ENCODE results near the gene KRT14. TPM values are rescaled to one million over a fixed set of nuclear protein-coding genes. Genes with fewer than 3 reads are reported as not detected.

Gene KRT14
- total and polyA plus RNA-seq, 2 donors (not counting 3 experiments of a cell fraction or from before 2014, with no cell fraction given), result 0.12 to 0.66 TPM

GRCh38 chr17:41633556-41634199, 47.0 kb upstream of the KRT14 start:
- H3K4me3 ChIP-seq (replicated peaks in 1 of 3; ENCODE audit: insufficient read depth in 1 of 3, low read depth in 1 of 3, low read length in 3 of 3), result no peak overlapping the region
- BruUV-seq (replicated peaks), result no TSS peak
- no peak for TF ChIP-seq JUN (IDR thresholded peaks at IDR 0.05; ENCODE audit: borderline replicate concordance, insufficient read depth, insufficient read length, low read depth)
- TF ChIP-seq EZH2 (IDR thresholded peaks at IDR 0.05; ENCODE audit: borderline replicate concordance, low read depth, low read length, severe bottlenecking), result no peak
- no peak for TF ChIP-seq FOS (IDR thresholded peaks at IDR 0.05; ENCODE audit: borderline replicate concordance, insufficient read depth, low read length)
- TF ChIP-seq MAX (IDR thresholded peaks at IDR 0.05; ENCODE audit: insufficient read depth, insufficient read length), result no peak
- TF ChIP-seq POLR2A (IDR thresholded peaks at IDR 0.05; ENCODE audit: low read depth, low read length), result no peak
- CTCF ChIA-PET, result no interaction called here
- dilution Hi-C loops (cut with MboI; ENCODE audit: extremely low pct_ligation_motif_present, low sequenced_read_pairs) (no loop called here), intact Hi-C loops (cut with micrococcal nuclease) (no loop called here)
- H3K9ac ChIP-seq (replicated peaks; ENCODE audit: extremely low read depth, insufficient read depth, low read length), result no peak overlapping the region
- no peaks in the 10 kb centered on the region for H3K4me1 ChIP-seq (ENCODE audit: control insufficient read depth, extremely low read depth, insufficient read depth, low read length)
- H3K27ac ChIP-seq (ENCODE audit: insufficient read depth, low read depth, low read length), result no peak overlapping the region
- no peaks in the 10 kb centered on the region for H3K27me3 ChIP-seq (ENCODE audit: control insufficient read depth in 2 of 2, insufficient read depth in 2 of 2, low read length in 2 of 2)
- H3K36me3 ChIP-seq (ENCODE audit: control insufficient read depth in 2 of 2, extremely low read depth in 1 of 2, insufficient read depth in 2 of 2, low read length in 2 of 2), result no peaks in the 10 kb centered on the region
- no peaks in the 10 kb centered on the region for H3K9me1 ChIP-seq (replicated peaks; ENCODE audit: control insufficient read depth, extremely low read depth, insufficient read depth, low read length)
- no peaks in the 10 kb centered on the region for H3K79me2 ChIP-seq (ENCODE audit: control insufficient read depth, insufficient read depth, low read length)
- FAIRE-seq (peak; percentile 55), DNase-seq (ENCODE audit: low read depth, low spot score) (no peak)
- H2AFZ ChIP-seq (ENCODE audit: low read depth, low read length), result no peak overlapping the region
- POLR2A ChIA-PET, result no interaction called here
- H3K9me3 ChIP-seq (replicated peaks; ENCODE audit: control insufficient read depth, insufficient read depth, low read length), result no peaks in the 10 kb centered on the region
- no peaks in the 10 kb centered on the region for H4K20me1 ChIP-seq (replicated peaks; ENCODE audit: control insufficient read depth, extremely low read depth, insufficient read depth, low read length)
- no peak overlapping the region for H3K4me2 ChIP-seq (ENCODE audit: insufficient read depth, low read length)

DNA sequence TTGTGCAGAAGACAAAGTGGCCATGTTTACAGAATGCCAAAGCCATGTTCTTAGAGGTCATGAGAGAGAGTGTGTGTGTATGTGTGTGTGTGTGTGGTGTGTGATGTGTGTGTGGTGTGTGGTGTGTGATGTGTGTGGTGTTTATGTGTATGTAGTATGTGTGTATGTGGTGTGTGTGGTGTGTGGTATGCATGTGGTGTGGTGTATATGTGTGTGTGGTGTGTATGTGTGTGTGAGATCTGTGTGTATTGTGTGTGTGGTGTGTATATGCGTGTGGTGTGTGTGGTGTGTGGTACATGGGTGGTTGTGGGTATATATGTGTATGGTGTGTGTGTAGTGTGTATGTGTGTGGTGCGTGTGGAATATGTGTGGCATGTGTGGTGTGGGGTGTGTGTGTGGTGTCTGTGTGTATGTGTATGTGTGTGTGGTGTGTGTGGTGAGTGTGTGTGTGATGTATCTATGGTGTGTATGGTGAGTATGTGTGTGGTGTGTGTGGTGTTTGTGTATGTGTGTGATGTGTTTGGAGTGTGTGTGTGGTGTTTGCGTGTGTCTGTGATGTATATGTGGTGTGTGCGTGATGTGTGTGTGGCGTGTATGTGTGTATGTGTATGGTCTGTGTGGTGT, 45.9 kb upstream of the KRT14 start:
- Histone ChIP-seq H3K9ac (replicated peaks; ENCODE audit: extremely low read depth, insufficient read depth, low read length) (no peak overlapping the region), H4K20me1 (replicated peaks; ENCODE audit: control insufficient read depth, extremely low read depth, insufficient read depth, low read length) (no peaks in the 10 kb centered on the region), H2AFZ (ENCODE audit: low read depth, low read length) (no peak overlapping the region), H3K27ac (ENCODE audit: insufficient read depth, low read depth, low read length) (no peak overlapping the region), H3K4me3 (replicated peaks in 1 of 3; ENCODE audit: insufficient read depth in 1 of 3, low read depth in 1 of 3, low read length in 3 of 3) (no peak overlapping the region), H3K36me3 (ENCODE audit: control insufficient read depth in 2 of 2, extremely low read depth in 1 of 2, insufficient read depth in 2 of 2, low read length in 2 of 2) (no peaks in the 10 kb centered on the region), H3K79me2 (ENCODE audit: control insufficient read depth, insufficient read depth, low read length) (no peaks in the 10 kb centered on the region), H3K4me1 (ENCODE audit: control insufficient read depth, extremely low read depth, insufficient read depth, low read length) (no peaks in the 10 kb centered on the region), H3K9me3 (replicated peaks; ENCODE audit: control insufficient read depth, insufficient read depth, low read length) (no peaks in the 10 kb centered on the region), H3K9me1 (replicated peaks; ENCODE audit: control insufficient read depth, extremely low read depth, insufficient read depth, low read length) (no peaks in the 10 kb centered on the region), H3K27me3 (ENCODE audit: control insufficient read depth in 2 of 2, insufficient read depth in 2 of 2, low read length in 2 of 2) (no peaks in the 10 kb centered on the region), H3K4me2 (ENCODE audit: insufficient read depth, low read length) (no peak overlapping the region)
- dilution Hi-C loops (cut with MboI; ENCODE audit: extremely low pct_ligation_motif_present, low sequenced_read_pairs), result no loop called here
- no TSS peak for BruUV-seq (replicated peaks)
- CTCF ChIA-PET, result no interaction called here
- intact Hi-C loops (cut with micrococcal nuclease), result no loop called here
- FAIRE-seq, result peak; percentile 18
- POLR2A ChIA-PET, result no interaction called here
- no peak for DNase-seq (ENCODE audit: low read depth, low spot score)
- TF ChIP-seq MAX (IDR thresholded peaks at IDR 0.05; ENCODE audit: insufficient read depth, insufficient read length) (no peak), EZH2 (IDR thresholded peaks at IDR 0.05; ENCODE audit: borderline replicate concordance, low read depth, low read length, severe bottlenecking) (no peak), GATA2 (IDR thresholded peaks at IDR 0.05; ENCODE audit: insufficient read depth, insufficient read length, low read depth, low read length) (no peak), CTCF (IDR thresholded peaks at IDR 0.05; ENCODE audit: extremely low read depth in 1 of 2, insufficient read depth in 1 of 2, low read depth in 1 of 2, low read length in 2 of 2) (no peak), POLR2AphosphoS5 (IDR thresholded peaks at IDR 0.05; ENCODE audit: insufficient read depth, low read depth, low read length) (no peak), POLR2A (IDR thresholded peaks at IDR 0.05; ENCODE audit: low read depth, low read length) (no peak), MYC (IDR thresholded peaks at IDR 0.05; ENCODE audit: low read depth, low read length) (no peak), FOS (IDR thresholded peaks at IDR 0.05; ENCODE audit: borderline replicate concordance, insufficient read depth, low read length) (no peak), JUN (IDR thresholded peaks at IDR 0.05; ENCODE audit: borderline replicate concordance, insufficient read depth, insufficient read length, low read depth) (no peak)

Data from endothelial cell of umbilical vein (primary cell).